Measurements from ENCODE around the gene PFKFB4.

DNA sequence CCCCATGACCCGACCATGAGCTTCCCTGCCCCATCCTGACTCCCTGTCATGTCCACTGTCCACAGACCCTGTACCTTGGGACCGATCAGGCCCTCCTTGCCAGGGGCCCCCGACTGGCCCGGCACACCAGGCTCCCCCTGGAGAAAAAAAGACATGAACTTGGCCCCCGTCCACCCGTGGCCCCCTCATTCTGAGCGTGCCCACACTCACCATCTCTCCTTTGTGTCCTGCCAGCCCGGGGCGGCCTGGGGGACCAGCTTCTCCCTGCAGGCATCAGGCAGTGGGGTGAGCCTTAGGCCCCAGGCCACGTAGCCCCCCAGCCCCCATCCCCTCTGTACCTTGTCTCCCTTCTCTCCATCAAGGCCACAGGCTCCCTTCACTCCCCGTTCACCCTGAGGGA is 10.9 kb upstream of the PFKFB4 start:
- TF ChIP-seq EZH2 (IDR thresholded peaks at IDR 0.05) (no peak), FOXP2 (optimal IDR thresholded peaks at IDR 0.05; ENCODE audit: control extremely low read depth, extremely low read length, insufficient read depth) (no peak), POLR2AphosphoS5 (IDR thresholded peaks at IDR 0.05; ENCODE audit: borderline replicate concordance, low read depth, low read length) (no peak)

Data from SK-N-MC (cell line).